Measurements from ENCODE around the gene ITGAD.
A peak's percentile ranks its signal among the peaks of the same experiment; 100 is the strongest.

Gene ITGAD

DNA sequence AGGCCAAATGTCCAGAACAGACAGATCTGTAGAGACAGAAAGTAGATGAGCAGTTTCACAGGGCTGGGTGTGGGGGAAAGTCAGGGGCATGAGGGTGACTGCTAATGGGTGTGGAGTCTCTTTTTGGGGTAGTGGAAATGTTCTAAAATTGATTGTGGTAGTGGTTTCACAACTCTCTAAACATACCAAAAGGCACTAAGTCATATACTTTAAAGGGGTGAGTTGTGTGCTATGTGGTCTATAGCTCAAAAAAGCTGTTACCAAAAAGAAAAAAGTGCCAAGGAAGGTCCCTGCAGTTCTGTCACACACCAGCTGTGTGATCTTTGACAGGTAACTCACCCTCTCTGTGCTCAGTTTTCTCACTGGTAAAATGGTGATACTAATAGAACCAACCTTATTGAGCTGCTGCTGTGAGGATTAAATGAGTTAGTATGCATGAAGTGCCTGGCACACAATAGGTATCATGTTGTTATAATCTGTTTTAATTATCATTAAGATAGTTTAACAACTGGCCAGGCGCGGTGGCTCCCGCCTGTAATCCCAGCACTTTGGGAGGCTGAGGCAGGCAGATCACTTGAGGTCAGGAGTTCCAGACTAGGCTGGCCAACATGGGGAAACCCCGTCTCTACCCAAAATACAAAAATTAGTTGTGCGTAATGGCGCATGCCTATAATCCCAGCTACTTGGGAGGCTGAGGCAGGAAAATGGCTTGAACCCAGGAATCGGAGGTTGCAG is 27.8 kb upstream of the ITGAD start:
- DNase-seq (ENCODE audit: low read depth): no peak

DNA sequence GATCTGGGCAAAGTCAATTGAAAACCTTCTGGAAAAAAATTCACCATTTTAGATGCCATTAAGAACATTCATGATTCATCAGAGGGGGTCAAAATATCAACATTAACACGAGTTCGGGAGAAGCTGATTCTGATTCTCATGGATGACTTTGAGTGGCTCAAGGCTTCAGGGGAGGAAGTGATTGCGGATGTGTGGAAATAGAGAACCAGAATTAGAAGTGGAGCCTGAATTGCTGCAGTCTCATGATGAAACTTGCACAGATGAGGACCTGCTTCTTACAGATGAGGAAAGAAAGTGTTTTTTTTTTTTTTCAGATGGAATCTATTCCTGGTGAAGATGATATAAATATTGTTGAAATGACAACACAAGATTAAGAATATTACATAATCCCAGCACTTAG is 25.3 kb upstream of the ITGAD start:
- no peak for DNase-seq (ENCODE audit: low read depth)

DNA sequence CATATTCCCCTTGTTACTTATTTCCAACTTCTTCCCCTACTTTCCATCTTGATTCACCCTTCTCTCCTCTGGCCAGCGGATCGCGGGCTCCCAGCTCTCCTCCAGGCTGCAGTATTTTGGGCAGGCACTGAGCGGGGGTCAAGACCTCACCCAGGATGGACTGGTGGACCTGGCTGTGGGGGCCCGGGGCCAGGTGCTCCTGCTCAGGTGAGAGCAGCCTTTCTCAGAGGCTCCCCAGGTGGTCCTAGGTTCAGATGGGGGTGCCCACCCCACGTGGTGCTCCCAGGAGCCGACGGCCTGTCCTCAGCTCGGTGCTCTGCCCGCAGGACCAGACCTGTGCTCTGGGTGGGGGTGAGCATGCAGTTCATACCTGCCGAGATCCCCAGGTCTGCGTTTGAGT is 22.1 kb upstream of the ITGAD start:
- no peak for DNase-seq (ENCODE audit: low read depth)

DNA sequence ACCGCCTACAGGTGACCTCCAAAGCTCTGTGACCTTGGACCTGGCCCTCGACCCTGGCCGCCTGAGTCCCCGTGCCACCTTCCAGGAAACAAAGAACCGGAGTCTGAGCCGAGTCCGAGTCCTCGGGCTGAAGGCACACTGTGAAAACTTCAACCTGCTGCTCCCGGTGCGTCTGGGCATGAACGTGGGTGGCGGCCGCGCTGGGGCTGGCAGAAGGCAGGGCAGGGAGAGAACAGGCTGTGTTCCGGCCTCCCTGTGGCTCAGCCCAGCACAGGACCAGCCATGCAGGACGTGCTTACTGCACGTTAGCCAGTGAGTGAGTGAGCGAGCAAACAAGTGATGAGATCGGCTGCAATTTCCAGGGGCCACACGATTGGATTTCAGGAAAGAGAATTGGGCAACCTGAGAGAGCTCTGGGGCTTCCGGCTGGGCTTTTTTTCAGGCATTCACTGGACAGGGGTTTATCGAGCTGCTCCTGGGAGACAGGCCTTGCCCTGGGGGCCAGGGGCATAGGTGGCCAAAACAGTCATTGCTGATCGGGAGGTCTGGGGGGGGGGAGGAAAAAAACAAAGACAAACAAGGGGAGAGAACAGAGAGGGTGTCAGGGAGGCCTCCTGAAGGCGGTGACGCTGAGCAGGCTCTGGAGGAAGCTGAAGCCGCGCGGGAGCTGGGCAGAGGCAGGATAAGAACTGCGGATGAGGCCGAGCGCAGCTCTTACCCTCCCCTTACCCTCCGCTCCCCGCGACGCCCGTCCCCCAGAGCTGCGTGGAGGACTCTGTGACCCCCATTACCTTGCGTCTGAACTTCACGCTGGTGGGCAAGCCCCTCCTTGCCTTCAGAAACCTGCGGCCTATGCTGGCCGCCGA is 21.3 kb upstream of the ITGAD start:
- DNase-seq (ENCODE audit: low read depth): no peak

DNA sequence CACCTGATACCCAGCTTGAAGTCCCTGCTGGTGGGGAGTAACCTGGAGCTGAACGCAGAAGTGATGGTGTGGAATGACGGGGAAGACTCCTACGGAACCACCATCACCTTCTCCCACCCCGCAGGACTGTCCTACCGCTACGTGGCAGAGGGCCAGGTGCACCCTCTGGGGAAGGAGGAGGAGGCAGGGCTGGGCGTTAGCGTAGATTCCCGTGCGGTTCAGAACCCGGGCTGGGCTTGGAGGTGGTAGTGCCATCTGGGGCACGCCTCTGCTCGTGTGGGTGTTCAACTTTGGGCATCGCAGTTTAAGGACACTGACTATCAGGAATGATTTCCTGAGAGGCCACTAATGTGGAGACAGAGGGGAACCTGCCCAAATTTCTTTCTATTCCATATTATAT is 19.9 kb upstream of the ITGAD start:
- no peak for DNase-seq (ENCODE audit: low read depth)

DNA sequence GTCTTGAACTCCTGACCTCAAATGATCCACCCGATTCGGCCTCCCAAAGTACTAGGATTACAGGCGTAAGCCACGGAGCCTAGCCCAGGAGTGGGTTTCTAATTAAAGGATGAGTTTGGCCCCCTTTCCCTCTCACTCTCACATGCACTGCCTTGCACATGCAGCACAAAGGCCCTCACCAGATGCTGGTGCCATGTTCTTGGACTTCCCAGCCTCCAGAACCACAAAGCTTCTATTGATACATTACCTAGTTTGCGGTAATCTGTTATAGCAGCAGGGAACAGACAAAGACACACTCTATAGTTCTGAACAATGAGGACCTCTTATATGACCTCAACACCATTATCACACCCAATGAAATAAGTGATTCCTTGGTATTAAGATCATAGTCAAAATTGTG is 17.9 kb upstream of the ITGAD start:
- DNase-seq (ENCODE audit: low read depth): no peak

DNA sequence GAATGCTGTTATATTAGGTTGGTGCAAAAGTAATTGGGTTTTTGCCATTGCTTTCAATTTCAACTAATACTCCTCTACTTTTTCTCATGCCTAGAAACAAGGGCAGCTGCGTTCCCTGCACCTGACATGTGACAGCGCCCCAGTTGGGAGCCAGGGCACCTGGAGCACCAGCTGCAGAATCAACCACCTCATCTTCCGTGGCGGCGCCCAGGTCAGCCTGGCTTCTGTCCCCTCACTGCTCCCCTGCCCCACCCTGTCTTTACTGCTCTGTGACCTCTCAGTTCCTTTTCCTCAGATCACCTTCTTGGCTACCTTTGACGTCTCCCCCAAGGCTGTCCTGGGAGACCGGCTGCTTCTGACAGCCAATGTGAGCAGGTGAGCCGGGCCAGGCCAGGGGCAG is 16.4 kb upstream of the ITGAD start:
- DNase-seq (ENCODE audit: low read depth): no peak

DNA sequence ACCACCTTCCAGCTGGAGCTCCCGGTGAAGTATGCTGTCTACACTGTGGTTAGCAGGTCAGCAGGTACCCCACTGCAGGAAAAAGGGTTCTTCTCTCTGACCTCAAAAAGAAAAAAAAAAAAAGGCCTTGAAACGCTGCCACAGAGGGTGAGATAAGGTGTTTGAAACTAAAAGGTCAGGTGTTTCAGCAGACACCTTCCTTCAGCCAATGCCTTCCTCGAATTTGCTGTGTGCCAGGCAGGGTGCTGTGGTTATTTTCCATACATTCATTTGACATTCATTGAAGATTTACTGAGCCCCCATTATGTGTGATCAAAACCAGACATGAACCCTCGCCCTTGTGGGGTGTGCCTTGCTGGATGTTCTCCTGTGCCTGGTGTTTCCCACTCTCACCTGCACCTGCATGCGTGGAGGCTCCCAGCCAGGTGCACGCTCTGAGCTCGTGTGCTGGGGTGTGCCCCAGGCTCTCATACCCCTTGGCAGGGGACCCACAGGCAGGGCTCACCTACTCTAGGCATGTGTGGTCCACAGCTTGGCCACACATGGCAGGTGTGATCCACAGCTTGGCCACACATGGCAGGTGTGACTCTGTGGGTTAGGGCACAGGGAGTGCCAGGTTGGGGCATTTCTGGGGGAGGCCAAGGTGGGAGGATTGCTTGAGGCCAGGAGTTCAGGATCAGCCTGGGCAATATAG is 15.8 kb upstream of the ITGAD start:
- DNase-seq (ENCODE audit: low read depth): no peak

DNA sequence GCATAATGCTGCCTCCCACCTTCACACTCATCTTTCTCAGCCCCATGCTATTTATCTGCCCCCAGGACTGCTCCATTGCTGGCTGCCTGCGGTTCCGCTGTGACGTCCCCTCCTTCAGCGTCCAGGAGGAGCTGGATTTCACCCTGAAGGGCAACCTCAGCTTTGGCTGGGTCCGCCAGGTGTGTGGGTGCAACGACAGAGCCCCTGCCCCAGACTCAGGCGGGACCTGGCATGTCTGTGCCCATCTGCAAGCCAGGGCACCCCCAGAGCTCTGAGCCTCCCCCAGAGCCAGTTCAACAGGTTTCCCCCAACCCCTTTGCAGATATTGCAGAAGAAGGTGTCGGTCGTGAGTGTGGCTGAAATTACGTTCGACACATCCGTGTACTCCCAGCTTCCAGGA is 12.9 kb upstream of the ITGAD start:
- no peak for DNase-seq (ENCODE audit: low read depth)

DNA sequence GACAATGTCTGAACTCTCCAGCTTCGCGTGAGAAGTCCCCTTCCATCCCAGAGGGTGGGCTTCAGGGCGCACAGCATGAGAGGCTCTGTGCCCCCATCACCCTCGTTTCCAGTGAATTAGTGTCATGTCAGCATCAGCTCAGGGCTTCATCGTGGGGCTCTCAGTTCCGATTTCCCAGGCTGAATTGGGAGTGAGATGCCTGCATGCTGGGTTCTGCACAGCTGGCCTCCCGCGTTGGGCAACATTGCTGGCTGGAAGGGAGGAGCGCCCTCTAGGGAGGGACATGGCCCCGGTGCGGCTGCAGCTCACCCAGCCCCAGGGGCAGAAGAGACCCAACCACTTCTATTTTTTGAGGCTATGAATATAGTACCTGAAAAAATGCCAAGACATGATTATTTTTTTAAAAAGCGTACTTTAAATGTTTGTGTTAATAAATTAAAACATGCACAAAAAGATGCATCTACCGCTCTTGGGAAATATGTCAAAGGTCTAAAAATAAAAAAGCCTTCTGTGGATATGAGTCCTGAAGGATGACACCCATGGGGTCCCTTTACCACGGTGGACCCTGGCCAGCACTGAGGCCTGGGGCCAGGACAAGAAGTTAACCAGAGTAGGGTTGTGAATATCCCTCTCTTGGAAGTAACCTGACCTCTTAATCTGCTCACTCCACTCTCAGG is 10.5 kb upstream of the ITGAD start:
- peak; percentile 59 for DNase-seq (ENCODE audit: low read depth)

DNA sequence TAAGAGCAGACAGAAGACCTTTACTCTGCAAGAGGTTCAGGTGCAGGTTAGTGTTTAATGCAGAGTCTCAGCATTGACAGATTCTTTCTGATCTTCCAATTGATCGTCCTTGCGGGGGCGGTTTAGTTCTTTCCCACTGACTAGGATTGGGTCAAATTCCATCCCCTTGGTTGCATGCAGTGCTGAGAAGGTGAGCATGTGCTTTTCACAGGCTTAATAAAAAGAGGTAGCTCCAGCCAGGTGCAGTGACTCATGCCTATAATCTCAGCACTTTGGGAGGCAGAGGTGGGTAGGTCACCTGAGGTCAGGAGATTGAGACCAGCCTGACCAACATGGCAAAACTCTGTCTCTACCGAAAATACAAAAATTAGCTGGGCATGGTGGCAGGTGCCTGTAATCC is 7.5 kb upstream of the ITGAD start:
- no peak for DNase-seq (ENCODE audit: low read depth)

DNA sequence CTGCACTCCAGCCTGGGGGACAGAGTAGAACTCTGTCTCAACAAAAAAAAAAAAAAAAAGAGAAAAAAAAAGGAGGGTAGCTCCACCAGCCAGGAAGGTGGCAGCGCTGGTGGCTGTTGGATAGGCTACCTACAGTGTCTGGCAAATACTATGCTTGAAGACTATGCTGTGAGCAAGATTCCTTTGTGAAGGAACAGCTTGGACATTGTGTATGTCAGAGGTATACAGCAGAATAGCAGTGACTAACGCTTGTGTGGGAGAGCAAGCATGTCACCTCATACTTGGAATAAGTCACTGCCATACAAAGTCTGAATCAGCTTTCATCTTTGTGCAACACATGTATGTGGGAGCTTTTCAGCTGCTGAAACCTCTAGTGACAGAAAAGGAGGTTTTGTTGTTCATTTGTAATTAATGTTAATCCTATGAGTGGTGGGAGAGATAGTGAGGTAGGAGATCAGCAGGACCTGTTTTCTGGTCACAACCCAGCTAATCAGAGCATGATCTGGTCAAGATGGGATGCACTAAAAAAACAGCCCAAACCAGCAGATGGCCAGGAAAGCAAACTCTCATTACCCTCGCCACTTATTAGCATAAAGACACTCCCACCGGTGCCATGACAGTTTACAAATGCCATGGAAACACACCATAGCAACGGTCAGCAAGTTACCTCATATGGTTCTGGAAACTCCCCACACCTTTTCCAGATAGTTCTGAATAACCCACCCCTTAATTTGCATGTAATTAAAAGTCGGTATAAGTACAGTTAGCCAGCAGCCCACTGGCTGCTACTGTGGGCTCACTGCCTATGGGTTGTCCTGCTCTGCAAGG is 6.8 kb upstream of the ITGAD start:
- peak; percentile 65 for DNase-seq (ENCODE audit: low read depth)

DNA sequence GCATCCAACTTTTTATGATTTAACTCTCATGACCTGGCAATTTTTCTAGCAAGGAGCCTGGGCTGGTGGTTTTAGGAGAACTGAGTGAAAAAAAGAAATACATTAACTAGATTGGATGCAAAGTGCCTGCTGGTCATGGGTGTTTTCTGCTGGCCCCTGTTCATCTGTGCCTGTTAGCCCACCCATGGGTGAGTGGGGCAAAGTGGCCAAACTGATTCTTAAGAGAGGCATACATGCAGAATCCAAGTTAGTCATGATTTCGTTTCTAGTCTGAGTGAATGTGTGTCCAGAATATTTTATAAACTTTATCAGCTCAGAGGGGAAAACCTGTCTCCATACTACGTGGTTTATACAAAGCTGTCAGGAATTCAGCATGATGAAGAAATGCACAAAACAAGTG is 4.6 kb upstream of the ITGAD start:
- no peak for DNase-seq (ENCODE audit: low read depth)

DNA sequence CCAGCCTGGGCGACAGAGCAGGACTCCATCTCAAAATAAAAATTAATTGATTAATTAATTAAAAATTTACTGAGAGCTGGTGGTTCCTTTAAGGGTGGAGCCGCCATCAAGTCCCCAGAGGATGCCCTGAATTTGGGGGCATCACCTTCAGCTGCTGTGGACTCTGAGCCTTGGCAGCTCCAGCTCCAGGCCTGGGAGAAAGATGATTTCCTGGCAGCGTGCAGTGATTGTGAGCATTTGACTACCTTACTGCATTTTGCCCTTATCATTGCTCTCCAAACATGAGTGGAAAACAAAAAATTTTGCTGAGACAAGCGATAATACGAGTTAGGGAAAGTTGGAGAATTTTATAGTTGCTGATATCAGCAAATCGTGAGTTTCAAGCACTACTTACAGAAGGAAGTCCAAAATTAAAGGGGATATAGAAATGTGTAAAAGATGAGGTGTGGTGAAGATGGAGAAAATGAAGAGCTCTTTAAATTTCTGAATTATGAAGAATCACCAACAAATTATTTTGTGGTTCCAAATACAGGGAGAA is 2.6 kb upstream of the ITGAD start:
- DNase-seq (ENCODE audit: low read depth): no peak

DNA sequence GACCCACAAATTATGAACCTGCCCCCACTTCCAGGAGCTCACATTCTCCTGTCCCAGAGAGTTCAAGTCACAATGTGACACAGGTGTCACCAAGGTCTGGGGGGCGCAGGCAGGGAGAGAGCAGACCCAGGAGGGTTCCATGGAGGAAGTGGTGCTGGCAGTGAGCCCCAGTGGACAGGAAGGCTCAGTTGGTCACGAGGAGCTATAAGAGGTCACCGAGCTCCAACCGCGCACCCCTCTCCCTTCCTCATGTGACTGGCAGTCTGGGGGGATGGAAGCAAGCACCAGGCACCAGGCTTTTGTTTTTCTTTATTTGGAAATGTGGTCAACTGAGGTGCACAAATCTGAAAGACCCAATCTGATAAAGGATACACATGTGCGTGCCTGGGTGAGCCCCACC is 2.5 kb downstream of the ITGAD start:
- no peak for DNase-seq (ENCODE audit: low read depth)

DNA sequence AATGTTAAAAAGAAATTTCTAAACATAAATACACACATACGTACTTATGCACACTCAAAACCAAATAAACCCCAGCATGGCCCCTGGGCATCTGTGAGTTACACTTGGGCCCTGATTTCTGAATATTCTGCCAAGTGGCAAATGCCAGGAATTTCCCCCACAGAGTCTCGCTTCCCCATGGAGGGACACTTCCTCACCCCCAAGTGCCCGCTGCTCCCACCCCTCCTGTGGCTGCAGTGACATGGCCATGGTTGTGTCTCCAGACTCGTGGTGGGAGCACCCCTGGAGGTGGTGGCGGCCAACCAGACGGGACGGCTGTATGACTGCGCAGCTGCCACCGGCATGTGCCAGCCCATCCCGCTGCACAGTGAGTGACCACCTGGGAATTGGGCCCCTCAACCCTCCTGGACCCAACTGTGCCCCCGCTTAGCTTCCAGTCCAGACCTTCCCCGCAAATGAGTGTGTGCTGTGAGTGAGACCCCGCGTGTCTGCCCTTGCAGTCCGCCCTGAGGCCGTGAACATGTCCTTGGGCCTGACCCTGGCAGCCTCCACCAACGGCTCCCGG is 4.0 kb downstream of the ITGAD start:
- no peak for DNase-seq (ENCODE audit: low read depth)

DNA sequence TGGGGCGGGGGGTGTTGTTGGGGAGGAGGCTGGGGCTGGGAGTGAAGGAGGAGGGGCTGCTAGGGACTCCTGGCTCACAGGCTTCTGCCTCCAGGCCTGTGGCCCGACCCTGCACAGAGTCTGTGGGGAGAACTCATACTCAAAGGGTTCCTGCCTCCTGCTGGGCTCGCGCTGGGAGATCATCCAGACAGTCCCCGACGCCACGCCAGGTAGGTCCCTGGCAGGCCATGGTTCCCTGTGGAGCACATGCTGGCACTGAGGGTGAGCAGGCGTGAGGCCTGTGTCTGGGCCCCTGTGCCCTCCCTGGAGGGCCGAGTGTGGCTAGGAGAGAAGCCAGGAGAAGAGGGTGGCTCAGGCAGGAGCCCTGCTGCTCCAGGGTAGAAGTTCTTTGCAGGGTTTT is 4.6 kb downstream of the ITGAD start:
- DNase-seq (ENCODE audit: low read depth): no peak

DNA sequence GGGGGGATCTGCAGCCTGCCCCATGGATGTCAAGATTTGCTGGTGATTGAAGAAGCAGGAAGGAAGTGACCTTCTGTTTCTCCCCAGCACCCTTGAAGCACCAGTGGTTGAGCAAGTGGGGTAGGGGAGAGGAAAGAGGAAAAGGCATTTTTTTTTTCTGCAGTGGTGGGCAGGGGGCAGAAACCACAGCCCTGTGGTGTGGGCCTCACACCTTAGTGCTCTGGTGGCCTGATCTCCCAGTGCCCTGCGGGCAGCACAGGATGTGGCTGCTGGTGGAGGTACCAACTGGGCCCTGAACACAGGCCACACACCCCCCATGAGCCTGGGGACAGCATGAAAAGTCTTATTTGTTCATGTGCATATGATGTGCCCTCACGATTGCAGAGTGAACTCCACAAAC is 7.1 kb downstream of the ITGAD start:
- DNase-seq (ENCODE audit: low read depth): no peak

DNA sequence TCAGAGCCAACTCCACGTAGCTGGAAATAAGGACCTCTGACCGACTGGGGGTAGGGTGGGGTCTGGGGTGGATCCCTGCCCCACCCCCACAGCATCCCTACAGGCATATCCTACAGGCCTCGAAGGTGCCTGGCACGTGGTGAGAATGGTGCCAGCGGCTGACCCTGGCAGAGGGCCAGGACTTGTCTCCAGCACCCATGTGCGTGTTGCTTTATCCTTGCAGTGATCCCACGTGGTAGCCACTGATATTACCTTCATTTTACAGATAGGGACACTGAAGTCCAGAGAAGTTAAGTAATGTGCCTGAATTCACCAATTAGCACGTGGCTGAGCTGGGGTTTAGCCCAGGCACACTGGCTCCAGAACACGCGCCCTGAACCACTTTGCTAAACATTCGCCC is 8.3 kb downstream of the ITGAD start:
- no peak for DNase-seq (ENCODE audit: low read depth)

DNA sequence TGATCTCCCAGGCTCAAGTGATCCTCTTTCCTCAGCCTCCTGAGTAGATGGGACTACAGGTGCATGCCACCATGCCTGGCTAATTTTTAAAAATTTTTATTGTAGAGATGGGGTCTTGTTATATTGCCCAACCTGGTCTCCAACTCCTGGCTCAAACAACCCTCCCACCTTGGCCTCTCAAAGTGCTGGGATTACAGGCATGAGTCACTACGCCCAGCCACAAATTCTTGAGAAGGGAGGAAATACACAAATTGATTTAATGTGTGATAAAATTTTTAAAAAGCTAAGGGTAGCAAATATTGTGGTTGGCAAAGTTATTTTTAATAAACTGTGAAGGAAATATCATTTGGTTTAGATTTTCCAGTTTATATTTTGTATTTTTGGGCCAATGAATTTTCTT is 9.6 kb downstream of the ITGAD start:
- DNase-seq (ENCODE audit: low read depth): peak; percentile 54

Measured in ELR (cell line).